HL-60/S4 treated with phorbol 12-myristate 13-acetate at 8.2 ng/mL for 4 days and 3 days (cell line): ENCODE measurements around the gene SPATA21.
"Not testable (repeated sequence)": the region's sequence is repeated elsewhere in the genome, so short reads cannot be mapped to it uniquely, and the experiment has no call there.

Experiments used
- in situ Hi-C: fragments of 300-500 bp; cut with MboI; formaldehyde crosslinking; loops from 2 replicates; pipeline ENCODE4 v1.15.0; 2022; ENCODE audit warnings: low sequenced_read_pairs

SPATA21 gene

GRCh38 chr1:16436946-16437474 lies at the start of gene SPATA21:
Gene SPATA21 (minus strand): TSS chr1:16437424. CDS start chr1:16431371, 6,053 bp downstream.
- in situ Hi-C loops = no loop called here

GRCh38 chr1:16487011-16487410 lies 49.8 kb upstream of the SPATA21 start:
- in situ Hi-C loops = not testable (repeated sequence)

GRCh38 chr1:16486316-16486715 lies 49.1 kb upstream of the SPATA21 start:
- in situ Hi-C loops = not testable (repeated sequence)

- in situ Hi-C loops = no loop called here
Measured at GRCh38 chr1:16484931-16485330, 47.7 kb upstream of the SPATA21 start.

GRCh38 chr1:16484501-16484835 lies 47.2 kb upstream of the SPATA21 start:
- in situ Hi-C loops = no loop called here

GRCh38 chr1:16483639-16484500 lies 46.6 kb upstream of the SPATA21 start:
- in situ Hi-C loops = not testable (repeated sequence)

GRCh38 chr1:16483146-16483545 lies 45.9 kb upstream of the SPATA21 start:
- in situ Hi-C loops = not testable (repeated sequence)

GRCh38 chr1:16478091-16478490 lies 40.9 kb upstream of the SPATA21 start:
- in situ Hi-C loops = no loop called here

- in situ Hi-C loops = not testable (repeated sequence)
Measured at GRCh38 chr1:16475771-16476770, 38.8 kb upstream of the SPATA21 start.

GRCh38 chr1:16474891-16475290 lies 37.7 kb upstream of the SPATA21 start:
- in situ Hi-C loops = not testable (repeated sequence)

- in situ Hi-C loops = no loop called here
Measured at GRCh38 chr1:16474166-16474800, 37.1 kb upstream of the SPATA21 start.

- in situ Hi-C loops = no loop called here
Measured at GRCh38 chr1:16468558-16468957, 31.3 kb upstream of the SPATA21 start.

GRCh38 chr1:16464917-16465625 lies 27.8 kb upstream of the SPATA21 start:
- in situ Hi-C loops = no loop called here

GRCh38 chr1:16462773-16463330 lies 25.6 kb upstream of the SPATA21 start:
- in situ Hi-C loops = no loop called here

- in situ Hi-C loops = no loop called here
Measured at GRCh38 chr1:16461681-16462080, 24.5 kb upstream of the SPATA21 start.

- in situ Hi-C loops = no loop called here
Measured at GRCh38 chr1:16459352-16459925, 22.2 kb upstream of the SPATA21 start.

GRCh38 chr1:16458831-16459230 lies 21.6 kb upstream of the SPATA21 start:
- in situ Hi-C loops = no loop called here

- in situ Hi-C loops = not testable (repeated sequence)
Measured at GRCh38 chr1:16456151-16456550, 18.9 kb upstream of the SPATA21 start.

GRCh38 chr1:16454909-16455308 lies 17.7 kb upstream of the SPATA21 start:
- in situ Hi-C loops = not testable (repeated sequence)
